ENCODE data around the gene SLC66A1. TPM values are rescaled to one million over a fixed set of nuclear protein-coding genes. Genes with fewer than 3 reads are reported as not detected.

SLC66A1 gene
- total RNA-seq, 1 experiment from 2014 or later, result 22.5 TPM

DNA sequence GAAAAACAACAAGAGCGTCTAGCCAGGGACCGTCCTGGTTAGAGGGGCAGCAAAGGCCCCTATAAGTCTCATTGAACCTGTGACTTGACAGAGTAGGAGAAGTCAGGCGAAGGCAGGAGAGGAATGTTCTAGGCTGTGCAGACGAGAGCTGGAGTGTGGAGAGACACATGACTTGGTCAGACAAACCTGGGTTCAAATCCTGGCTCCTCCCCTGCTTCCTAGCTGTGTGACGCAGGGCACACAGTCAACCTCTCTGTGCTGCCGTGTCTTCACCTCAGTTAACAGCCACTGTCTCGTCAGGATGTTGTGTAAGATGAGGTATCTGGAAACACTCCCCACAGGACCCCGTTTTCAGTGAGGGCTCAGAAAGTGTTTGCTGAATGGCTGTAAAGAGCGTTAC is 15.6 kb downstream of the SLC66A1 start:
- no peaks in the 10 kb centered on the region for H3K23me2 ChIP-seq (ENCODE audit: insufficient read length, low read depth, low read length, poor library complexity, severe bottlenecking)
- no peak overlapping the region for H2BK15ac ChIP-seq (ENCODE audit: low read depth, low read length)
- H3K23ac ChIP-seq (ENCODE audit: insufficient read length, low read depth, low read length), result no peak overlapping the region
- H2BK12ac ChIP-seq (ENCODE audit: insufficient read length, low read depth, low read length), result no peak overlapping the region
- Mint-ChIP-seq H3K27ac (peak overlapping the region in 2 of 3 experiments; percentile 38 to 60; a peak in 1 of 7 replicates), H3K27me3 (ENCODE audit: low read depth) (no peaks in the 10 kb centered on the region; the same call in 1 of the 2 replicates), H3K36me3 (ENCODE audit: insufficient read depth in 1 of 3, low read depth in 3 of 3) (peaks cover 10 to 22% (median 16%) of the 10 kb centered on the region in 3 experiments; a peak in 6 of 7 replicates), H3K4me1 (no peaks in the 10 kb centered on the region), H3K4me3 (no peak overlapping the region; a peak in 1 of 5 replicates), H3K9me3 (no peaks in the 10 kb centered on the region)
- peak; percentile 12 for DNase-seq
- H3K9ac ChIP-seq (ENCODE audit: extremely low read depth, insufficient read length, low read length), result no peak overlapping the region
- no peak overlapping the region for H3K27ac ChIP-seq (ENCODE audit: insufficient read length, low read depth, low read length)
- no peak overlapping the region for H3K4me2 ChIP-seq (ENCODE audit: insufficient read depth, insufficient read length, low read length)
- no peak overlapping the region for H2BK20ac ChIP-seq (ENCODE audit: low read depth, low read length, poor library complexity, severe bottlenecking)
- no peaks in the 10 kb centered on the region for H3K27me3 ChIP-seq (ENCODE audit: insufficient read depth, low read length)
- H4K5ac ChIP-seq (ENCODE audit: insufficient read length, low read depth, low read length), result no peak overlapping the region
- no peak overlapping the region for H3K18ac ChIP-seq (ENCODE audit: insufficient read length, low read depth, low read length)
- H4K8ac ChIP-seq (replicated peaks; ENCODE audit: insufficient read length, low read depth, low read length), result no peak overlapping the region
- H2AFZ ChIP-seq (ENCODE audit: low read length), result no peak overlapping the region
- no peaks in the 10 kb centered on the region for H3K9me3 ChIP-seq (ENCODE audit: control insufficient read depth, low read depth, low read length)
- no peaks in the 10 kb centered on the region for H3K79me1 ChIP-seq (ENCODE audit: insufficient read depth, low read depth, low read length, poor library complexity, severe bottlenecking)
- no peak for TF ChIP-seq CTCF (conservative IDR thresholded peaks at IDR 0.05)
- H2BK5ac ChIP-seq (ENCODE audit: insufficient read length, low read length), result no peak overlapping the region
- no peak overlapping the region for H2BK120ac ChIP-seq (ENCODE audit: low read depth, low read length, poor library complexity, severe bottlenecking)
- H3K4ac ChIP-seq (ENCODE audit: low read depth, low read length), result no peak overlapping the region
- H2AK5ac ChIP-seq (ENCODE audit: insufficient read length, low read length), result no peak overlapping the region
- H4K91ac ChIP-seq (ENCODE audit: insufficient read length, low read depth, low read length), result no peak overlapping the region
- no peaks in the 10 kb centered on the region for H4K20me1 ChIP-seq (ENCODE audit: control insufficient read depth, insufficient read depth, insufficient read length)
- no peak overlapping the region for H3K14ac ChIP-seq (ENCODE audit: insufficient read depth, low read length)
- no CpG with 5 or more reads among the region's 9 CpGs for WGBS (ENCODE audit: extremely low coverage, insufficient read length, low lambda C conversion rate)
- no peak overlapping the region for H3K56ac ChIP-seq (ENCODE audit: insufficient read length, low read depth, low read length)
- no peak overlapping the region for H3T11ph ChIP-seq (ENCODE audit: low read length)
- no peaks in the 10 kb centered on the region for H3K79me2 ChIP-seq (ENCODE audit: insufficient read depth, low read length)
- H3K4me1 ChIP-seq (ENCODE audit: insufficient read depth, low read length), result no peaks in the 10 kb centered on the region
